GM18520 (cell line): ENCODE data around the gene MATN1.

Experiments used
- ATAC-seq: cut with Tn5 transposase; IDR thresholded peaks from one replicate; pipeline ENCODE4 v1.9.1; 2021; ENCODE audit not compliant: unreplicated experiment

MATN1 gene

DNA sequence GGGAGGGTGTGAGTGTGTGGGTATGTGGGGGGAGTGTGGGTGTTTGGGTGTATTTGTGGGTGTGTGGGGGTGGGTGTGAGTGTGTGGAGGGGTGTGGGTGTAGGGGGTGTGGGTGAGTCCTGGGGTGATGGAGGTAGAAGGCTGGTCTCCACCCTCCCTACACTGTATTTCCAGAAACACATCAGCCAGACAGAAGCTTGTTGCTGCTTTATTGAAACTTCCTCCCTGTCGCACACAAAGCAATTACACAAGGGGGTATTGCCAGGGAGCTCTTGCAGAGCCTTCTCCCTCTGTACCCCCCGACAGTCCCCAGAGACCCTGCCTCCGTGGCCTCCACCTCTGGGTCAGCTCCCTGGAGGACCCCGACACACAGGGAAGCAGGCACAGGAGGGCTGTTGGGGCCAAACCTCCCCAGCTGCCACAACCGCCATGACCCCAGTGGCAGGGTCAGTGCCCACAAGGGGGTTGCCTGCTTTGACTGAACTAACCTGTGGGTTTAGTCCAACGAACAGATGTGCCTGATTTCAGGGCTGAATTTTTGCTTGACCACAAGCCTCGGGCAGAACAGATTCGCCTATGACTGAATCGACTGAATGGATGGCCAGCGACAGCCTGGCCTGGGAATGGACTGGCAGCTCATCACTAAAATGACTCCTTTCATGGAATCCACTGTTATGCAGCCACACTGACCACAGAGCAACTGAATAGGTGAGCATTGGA is 9.1 kb upstream of the MATN1 start:
- ATAC-seq: peak; percentile 42

DNA sequence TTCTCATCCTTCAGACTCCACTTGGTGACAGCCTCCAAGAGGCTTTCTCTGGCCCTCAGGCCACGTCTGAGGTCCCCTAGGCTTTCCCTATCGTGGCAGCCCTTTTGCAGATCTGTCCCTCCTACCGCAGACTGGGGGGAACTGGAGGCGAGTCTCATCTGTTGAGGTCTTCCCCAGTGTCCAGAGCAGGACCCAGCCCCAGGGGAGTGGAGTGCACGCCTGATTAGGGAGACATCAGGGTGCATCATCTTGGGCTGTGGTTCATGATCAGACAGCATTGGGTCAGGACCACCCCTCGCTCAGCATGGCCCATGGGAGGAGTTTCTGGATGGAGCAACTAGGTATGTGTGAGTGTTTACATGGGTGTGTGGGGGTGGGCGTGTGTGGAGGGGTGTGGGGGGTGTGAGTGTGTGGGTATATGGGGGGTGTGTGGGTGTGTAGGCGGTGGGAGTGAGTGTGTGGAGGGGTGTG is 8.5 kb upstream of the MATN1 start:
- ATAC-seq: no peak

DNA sequence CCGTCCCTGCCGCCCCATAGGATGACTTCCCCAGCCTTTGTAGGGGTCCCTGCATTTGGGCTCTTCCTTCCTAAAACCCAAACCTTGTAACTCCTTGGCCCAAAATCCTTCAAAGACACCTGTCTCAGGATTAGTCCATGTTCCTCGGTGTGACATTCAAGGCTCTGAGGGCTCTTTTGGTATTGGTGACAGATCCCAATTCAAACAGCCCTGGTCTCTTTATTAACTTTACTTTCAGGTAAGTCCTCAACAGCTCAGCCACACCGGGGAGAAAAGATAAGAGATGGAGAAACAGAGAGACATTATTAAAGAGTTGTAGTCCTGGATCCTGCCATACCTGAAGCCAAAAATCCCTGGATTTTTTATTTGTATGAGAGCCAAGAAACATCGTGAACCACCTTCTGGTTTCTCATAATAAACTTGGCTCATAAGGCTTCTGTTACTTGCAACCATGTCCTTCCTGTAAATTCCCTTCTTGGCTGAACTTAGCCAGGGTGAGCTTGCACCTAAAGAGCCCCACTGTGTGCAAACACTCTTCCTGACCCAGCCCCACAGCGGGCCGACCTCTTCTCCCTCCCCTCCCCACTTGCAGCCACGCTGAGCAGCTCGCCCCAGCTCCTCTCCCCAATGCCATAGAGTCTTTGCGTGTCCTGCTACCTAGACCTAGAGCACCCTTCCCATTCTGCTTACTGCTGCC is 7.9 kb upstream of the MATN1 start:
- ATAC-seq: no peak

DNA sequence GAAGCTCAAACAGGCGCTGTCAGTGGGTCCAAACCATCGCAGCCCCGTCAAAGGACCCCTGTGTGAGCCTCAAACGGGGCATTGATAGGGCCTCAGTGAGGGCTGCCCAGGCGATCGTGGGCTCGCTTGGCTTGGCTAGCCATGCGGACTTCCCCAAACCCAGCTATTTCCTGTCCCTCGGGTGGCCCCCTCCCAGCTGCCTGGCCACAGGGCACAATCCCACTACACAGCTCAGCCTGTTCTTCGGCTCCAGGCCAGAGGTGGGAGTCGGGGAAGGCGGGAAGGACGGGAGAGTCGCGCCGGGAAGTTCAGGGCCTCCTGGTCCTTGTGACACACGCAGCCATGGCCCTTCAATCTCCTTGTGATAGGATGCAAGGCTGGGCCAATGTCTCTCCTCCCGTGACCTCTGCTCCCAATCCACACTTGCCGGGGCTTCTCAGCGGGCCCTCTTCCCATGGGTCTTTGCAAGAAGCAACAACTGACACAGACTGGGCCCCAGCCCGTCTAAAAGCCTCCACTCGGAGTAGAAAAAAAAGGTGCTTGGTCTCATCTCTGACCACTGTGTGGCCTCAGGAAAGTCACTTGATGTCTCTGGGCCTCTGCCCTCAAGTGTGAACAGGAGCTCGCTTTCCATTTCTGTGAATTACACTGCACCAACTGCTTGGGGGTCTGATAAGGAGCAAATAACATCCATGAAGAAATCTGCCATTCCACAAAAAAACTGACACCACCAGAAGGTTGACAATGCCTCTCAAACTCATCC is 7.1 kb upstream of the MATN1 start:
- no peak for ATAC-seq

DNA sequence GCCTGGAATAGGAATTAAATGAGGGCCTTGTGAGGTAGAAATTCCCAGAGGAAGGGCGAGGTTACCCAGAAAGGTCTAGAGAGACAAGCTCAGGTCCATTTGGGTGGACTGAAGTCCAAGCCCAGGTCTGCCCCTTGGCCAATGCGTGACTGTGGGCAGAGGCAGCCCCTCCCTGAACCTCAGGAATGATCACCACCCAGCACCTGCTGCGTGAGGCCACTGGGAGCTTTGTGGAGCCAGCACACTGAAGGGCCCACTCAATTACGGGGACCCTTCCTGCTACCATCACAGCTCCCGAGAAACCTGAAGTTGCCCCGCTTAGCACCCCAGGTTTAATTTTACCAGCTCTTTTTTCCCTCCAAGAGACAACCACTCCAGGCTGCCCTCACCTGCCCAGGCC is 6.5 kb upstream of the MATN1 start:
- ATAC-seq: no peak

DNA sequence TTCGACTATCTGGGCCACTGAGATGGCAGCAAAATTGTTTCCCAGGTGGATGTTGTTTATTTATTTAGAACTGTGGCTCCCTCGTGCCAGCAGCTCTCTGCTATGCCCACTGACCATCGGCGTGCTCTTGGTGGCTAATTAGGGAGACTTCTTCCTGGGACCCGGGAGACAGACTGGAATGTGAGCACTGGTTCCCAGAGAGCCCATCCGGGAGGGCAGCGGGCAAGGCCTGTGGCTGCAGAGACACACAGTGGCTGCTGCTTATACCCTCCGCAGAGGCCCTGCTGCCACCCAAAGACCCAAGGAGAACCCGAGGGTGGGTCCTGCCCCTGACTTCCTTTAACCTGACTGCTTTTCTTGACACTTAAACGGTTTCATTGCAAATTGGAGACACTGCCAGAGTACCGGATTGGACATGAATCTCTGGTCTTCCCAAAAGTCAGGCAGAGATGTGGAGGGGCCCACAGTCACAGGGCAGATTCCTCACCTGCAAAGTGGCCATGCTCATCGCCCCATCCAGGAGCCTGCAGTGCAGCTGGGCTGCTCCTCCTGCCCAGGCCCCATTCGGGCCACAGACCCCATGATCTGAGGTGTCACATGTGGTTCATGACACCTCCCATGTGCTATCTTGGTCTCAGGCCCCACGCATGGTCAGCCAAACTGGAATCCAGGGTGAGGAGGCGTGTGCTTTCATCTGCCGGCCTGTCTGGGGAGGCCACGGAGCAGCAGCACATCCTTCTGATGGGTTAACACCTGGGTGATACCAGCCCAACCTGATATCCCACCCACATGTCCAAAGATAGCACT is 5.7 kb upstream of the MATN1 start:
- ATAC-seq: no peak

DNA sequence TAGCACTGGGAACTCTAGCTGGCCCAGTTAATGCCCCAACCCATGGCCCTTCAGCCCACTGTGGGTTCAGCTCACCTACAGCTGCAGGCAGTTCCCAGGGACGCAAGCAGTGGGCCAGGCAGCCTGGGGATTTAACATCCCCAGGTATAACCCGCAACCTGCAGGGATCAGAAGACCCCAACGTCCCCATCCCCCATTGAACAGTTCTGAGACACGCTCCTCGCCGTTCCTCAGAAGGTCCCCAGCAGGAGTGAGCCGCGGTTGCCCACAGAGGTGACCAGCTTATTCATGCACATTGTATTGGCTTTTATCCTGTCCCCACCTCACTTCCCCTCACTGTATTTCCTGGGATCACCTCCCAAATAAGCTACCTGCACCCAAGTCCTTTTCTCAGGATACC is 5.0 kb upstream of the MATN1 start:
- ATAC-seq: no peak

DNA sequence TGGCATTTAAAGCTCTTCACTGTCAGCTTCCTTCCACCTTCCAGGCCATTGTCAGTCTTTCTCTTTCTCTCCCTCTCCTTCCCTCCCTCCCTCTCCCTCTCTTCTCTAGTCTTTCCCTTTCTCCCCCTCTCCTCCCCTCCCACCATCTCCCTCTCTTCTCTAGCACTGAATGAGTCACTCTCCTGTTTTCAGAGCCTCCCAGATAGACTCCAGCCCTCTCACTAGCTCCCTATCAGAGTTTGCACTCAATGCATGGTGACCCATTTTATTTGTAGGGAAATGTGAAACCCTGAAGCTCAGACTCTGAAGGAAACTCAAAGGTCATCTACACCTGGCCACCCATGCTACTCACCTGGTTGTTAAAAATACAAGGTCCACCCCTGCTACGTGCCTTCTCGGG is 4.4 kb upstream of the MATN1 start:
- no peak for ATAC-seq

DNA sequence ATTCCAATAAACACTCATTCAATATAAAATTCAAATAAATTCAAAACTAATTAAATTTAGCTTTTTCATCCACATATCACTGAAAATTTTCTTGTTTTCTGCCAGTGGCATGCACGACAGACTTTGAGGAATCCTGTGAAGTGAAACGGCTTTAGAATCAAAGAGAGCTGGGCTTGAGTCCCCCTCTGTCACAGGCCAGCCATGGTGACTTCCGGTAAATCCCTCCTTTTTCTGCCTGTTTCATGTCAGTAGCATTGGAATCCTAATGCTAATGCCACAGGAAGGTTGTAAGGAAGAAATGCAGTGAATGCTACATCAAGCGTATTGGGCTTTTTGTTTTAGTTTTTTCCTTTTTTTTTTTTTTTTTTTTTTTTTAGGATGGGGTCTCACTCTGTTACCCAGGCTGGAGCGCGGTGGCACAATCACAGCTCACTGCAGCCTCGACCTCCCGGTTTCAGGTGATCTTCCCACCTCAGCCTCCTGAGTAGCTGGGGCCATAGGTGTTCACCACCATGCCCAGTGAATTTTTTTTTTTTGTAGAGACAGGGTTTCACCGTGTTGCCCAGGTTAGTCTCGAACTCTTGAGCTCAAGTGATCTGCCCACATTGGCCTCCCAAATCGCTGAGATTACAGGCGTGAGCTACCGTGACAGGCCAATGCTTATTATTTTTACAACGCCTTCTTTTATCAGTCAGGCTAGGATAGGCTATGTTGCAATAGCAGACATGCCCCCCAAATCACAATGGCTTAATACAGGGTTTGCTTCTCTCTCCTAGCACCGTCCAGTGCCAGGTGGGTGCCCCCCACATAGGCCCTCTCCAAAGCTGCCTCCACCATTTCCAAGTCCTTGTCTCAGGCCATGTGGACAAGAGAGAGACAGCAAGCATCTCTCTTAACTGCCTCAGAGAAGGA is 3.6 kb upstream of the MATN1 start:
- no peak for ATAC-seq

DNA sequence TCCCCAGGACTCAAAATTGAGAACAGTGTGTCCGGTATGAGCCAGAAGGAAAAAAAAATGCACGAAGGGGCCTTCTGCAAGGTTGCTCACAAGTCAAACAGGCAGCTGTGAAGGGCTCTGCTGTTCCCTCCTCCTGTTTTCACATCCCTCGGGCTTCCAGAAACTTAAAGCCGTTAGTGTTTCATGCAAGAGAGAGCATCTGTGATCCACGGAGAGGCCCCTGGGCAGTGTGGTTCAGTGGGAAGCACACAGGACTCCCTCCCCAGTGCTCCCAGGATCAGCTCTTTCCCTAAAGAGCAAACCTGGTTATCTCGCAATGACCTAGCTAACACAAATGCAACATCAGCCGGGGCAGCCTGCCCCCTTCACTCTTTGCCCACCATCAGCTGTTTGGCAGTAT is 2.9 kb upstream of the MATN1 start:
- no peak for ATAC-seq

DNA sequence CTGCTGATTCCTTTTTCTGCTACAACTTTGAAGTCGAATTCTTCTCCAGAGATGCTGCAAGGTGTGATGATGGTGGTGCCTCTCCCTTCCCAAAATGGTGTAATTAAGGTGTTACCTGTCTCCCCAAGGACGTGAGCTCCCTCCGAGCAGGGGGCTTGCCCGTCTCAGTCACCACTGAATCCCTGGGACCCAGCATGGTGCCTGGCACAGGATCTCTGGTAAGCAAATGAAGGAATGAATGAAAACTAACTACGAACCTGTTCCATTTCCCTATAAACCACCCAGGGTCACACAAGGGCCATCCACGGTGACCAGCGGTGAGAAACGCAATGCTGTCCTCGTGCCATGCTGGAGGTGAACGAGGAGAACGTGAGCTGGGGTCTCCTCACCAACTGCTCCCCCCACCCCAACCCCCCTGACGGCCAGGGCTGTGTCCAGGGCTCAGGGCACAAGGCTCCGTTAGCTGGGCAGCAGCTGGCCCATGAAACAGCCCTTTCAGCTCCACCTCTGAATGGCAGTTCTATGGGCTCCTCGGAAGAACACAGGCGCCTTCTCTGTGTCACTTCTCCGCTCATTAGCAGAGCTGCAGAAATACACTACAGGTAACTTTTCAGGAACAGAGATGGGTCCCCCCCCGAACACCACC is 2.2 kb upstream of the MATN1 start:
- no peak for ATAC-seq

DNA sequence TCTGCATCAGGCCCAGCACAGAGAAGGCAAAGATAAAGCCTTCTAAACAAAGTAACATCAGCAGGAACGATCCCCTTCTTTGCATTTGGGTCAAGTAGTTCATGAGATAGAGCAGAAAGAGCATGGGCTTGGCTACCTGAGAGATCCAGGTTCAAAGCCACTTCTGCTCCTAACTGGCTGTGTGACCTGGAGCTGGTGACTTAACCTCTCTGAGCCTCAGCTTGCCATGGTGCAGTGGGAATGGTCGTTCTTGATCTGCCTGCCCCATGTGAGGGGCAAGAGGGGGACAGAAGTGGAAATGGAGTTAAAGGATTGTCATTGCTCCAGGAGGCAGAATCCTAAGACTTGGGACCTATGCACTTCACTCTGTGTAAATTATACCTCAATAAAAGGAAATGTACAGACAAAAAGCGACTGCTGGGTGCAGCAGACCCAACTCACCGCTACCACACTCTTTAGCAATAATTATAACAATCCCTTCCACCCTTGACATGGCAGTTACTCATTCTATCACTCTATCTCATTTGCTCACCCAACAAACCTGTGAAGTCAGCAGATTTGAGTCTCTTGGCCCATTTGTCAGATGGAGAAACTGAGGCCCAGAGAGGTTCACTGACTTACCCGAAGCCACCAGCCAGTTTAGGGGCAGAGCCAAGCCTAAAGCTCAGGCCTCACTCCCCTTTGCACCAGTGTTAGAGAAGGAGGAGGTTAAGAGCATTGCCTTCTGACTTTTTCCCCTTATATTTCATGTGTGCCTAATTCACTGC is 1.5 kb upstream of the MATN1 start:
- no peak for ATAC-seq

DNA sequence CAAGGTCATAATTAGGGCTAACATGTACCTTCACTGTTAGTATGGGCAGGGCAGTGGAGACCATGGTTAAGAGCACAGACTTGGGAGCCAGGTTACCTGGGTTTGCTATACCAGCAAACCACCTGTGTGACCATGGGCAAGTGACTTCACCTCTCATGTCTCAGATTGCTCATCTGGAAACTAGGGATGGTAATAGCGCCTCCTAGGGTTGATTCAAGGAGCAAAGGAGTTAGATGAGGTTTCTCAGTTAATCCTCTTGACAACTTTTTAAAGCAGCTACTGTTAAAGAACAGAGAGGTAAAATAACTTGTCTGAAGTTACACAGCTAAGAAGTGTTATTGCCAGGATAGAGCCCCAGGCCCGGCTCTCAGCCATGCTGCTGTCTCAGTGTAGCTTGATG is 790 bp upstream of the MATN1 start:
- ATAC-seq: no peak

DNA sequence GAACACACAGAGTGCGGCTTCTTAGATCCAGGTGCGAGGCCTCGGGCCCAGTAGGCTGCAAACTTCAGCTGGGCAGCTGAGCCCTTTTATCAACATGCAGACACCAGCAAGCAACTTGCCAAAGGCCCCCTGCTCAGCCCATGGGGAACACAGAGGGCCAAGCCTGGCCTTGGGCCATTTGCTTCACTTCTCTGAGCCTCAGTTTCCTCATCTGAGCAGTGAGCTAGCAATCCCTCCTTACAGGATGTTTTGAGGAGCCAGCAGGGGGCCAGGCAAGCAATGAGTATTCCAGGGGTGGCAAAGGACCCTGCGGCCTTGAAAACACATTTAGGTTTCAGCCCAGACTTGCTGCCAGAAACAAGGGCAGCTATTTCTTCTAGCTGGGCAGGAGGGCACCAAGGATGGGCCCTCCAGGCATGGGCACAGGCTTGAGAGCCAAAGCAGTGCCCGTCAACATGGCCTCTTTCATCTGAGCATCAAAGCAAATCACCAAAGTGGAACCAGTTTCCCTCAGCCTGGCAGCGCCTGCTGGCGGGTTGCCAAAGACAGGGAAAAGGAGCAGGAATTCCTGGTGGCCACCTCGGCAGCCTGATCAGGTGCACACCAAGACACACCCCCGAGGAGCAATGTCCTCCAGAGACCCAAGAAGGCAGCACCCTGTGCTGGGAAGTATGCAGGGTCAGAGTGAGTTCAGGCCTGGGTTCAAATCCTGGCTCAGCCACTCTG is 1.4 kb downstream of the MATN1 start:
- no peak for ATAC-seq

DNA sequence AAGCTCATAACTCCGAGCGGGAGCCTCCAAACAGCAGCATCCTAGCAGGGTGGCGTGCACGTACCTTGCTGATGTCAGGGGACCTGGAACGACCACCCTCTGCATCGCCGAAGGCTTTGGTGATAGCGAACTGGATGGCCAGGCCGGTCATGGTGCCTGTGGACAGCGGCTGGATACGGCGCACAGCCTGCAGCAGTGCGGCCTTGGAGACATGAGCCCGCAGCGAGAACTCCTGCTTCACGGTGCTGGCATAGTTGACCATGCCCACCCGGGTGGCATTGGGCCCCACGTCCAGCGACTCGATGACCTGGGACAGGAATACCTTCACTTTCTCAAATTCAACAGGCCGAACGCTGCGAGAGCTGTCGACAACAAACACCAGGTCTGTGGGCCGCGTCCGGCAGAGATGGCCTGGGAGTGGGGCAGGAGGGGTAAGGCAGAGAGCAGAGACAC is 2.0 kb downstream of the MATN1 start:
- ATAC-seq: no peak

DNA sequence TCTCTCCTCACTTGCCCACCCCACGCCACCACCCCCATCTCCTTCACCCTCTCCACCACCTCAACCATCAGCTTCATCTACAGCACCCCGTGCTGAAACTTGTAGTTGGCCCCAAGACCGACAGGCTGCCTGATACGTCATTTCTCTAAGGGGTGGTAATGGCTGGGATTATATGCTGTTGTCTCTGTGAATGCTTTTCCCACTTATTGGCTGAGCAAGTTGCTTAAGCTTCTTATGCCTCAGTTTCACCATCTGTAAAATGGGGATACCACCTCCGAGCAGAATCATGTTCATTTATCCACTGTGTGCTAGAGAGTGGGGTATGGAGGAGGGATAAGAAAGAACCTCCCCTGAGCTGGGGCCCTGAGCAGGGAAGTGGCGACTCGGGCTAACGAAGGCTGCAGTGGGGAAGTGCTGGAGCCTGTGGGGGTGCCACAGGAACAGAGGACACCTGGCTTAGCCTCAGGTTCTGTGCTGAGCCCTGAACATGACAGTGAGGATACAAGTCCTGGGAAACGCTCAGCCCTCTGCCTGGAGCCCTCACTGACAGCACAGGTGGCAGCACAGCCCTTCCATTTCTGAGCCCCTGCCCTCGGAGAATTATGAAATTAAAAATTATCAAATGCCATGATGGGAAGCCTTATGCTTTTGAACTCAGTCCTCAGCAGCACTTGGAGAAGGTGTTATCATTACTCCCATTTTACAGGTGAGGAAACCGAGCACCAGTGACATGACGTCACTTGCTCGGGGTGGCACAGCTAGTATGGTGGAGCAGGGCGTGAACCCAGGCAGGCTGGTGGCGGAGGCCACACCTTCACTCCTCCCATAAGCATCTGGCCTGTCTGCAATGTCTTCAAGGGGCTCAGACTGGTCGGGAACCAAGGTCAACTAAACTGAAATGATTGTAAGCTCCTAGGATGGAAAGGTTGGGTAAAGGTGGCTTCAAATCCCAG is 2.8 kb downstream of the MATN1 start:
- no peak for ATAC-seq
